Measurements from ENCODE around the gene MLEC.
"Not testable (repeated sequence)": the region's sequence is repeated elsewhere in the genome, so short reads cannot be mapped to it uniquely, and the experiment has no call there.

MLEC gene

DNA sequence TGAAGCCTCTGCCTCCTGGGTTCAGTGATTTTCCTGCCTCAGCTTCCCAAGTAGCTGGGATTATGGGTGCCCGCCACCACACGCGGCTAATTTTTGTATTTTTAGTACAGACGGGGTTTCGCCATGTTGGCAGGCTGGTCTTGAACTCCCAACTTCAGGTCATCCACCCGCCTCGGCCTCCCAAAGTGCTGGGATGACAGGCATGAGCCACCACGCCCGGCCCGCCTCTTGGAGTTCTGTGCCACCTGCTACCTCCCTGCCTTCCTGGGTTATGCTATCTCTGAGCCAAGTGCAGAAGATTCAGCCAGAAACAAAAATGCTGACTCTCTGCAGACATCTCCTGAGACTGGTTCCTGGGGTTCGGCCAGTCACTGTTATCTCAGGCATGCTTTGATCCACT lies 33.3 kb upstream of the MLEC start:
- H3K36me3 Mint-ChIP-seq (ENCODE audit: low read depth), result no peaks in the 10 kb centered on the region
- no peak overlapping the region for H3K27ac Mint-ChIP-seq
- no peaks in the 10 kb centered on the region for H3K9me3 Mint-ChIP-seq
- ATAC-seq (no peak), DNase-seq (no peak)
- H3K27me3 Mint-ChIP-seq, result peaks cover 31% of the 10 kb centered on the region
- peaks cover 9% of the 10 kb centered on the region for H3K4me1 Mint-ChIP-seq
- no peak overlapping the region for H3K4me3 Mint-ChIP-seq

DNA sequence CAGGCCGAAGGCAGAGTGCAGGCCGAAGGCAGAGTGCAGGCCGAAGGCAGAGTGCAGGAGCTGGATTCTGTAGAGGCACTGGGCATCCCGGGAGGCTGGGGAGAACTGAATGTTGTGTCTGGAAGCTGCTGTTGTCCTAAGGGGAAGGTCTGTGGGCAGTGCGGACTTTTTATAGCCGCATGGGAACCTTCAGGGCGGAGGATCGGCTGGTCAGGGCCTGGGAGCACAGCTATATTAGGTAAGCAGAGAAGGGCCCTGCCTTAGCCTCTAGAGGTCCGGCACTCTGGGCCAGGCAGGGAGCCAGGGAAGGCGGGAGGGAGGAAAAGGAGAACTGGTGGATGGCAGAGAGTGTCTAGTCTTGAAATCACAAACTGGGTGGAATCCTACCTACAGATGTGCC lies 32.3 kb upstream of the MLEC start:
- Mint-ChIP-seq H3K4me1 (no peaks in the 10 kb centered on the region), H3K9me3 (no peaks in the 10 kb centered on the region), H3K27ac (no peak overlapping the region), H3K4me3 (no peak overlapping the region), H3K27me3 (peaks cover 28% of the 10 kb centered on the region), H3K36me3 (ENCODE audit: low read depth) (no peaks in the 10 kb centered on the region)
- DNase-seq (no peak), ATAC-seq (no peak)

DNA sequence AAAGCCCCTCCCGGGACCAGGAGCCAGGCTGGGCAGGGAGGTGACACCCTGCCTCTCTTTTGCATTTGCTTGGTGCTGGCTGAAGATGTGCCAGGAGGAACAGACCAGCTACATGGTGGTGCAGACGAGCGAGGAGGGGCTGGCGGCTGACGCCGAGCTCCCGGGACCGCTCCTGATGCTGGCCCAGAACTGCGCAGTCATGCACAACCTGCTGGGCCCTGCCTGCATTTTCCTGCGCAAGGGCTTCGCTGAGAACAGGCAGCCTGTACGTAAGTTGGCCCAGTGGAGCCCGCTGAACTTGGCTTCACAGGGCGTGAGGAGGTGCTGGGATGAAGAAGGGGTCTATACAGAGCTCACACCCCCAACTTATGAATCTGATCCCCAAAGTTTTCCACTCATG lies 30.9 kb upstream of the MLEC start:
- no peak overlapping the region for H3K27ac Mint-ChIP-seq
- no peaks in the 10 kb centered on the region for H3K9me3 Mint-ChIP-seq
- H3K4me3 Mint-ChIP-seq, result no peak overlapping the region
- H3K36me3 Mint-ChIP-seq (ENCODE audit: low read depth), result no peaks in the 10 kb centered on the region
- no peaks in the 10 kb centered on the region for H3K4me1 Mint-ChIP-seq
- peaks cover 18% of the 10 kb centered on the region for H3K27me3 Mint-ChIP-seq
- no peak for DNase-seq
- ATAC-seq, result no peak

DNA sequence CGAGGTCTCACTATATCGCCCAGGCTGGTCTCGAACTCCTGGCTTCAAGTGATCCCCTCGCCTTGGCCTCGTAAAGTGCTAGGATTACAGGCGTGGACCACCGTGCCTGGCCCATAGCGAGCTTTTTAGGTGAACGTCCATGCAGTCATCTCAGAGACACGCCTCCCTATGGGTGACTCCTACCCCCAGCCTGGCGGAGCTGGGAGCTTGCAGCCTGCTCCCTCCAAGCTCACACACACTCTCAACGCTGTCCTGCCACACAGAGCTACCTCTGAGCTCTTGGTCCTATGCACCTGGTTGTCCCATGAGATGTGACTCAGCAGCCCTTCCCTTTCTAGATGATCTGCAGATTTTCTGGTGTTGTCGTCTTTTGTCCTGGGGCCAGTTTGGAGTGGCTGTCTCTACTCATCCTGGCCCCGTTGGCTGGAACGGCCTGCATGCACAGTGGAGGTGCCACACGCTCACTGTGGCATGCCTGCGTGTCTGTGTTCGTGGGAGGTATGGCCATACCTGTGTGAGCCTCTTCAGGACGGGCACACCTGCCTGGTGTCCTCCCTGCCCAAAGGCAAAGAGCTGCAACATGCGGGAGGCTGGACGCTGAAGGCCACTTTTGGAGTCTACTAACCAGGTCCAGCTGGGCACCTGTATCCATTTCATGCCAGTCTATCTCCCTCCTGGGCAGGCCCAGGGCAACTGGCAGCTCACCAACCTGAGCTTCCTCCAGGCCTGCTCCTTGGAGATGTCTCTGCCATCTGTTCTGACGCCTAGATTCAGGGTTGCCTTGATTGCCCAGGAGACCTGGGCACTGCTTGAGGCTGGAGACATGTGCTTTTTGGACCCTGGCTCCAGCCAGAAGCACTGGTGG lies 28.4 kb upstream of the MLEC start:
- H3K27me3 Mint-ChIP-seq, result peaks cover 5% of the 10 kb centered on the region

DNA sequence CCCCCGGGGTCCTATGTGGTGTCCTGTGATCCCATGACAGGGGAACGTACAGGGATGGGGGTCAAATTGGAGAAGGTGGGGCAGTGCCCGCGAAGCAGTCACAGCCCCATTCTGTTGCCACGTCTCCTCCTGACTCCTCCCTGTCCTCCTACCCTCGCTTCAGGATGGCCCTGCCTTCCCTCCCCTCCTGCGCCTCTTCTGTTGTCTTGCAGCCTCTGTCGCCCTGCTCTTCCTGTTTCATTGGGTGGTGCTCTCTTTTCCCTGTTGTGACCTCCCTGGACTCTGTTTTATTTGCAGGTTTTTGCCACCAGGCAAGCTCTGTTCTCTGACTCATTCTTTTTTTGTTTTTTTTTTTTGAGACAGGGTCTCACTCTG lies 27.8 kb upstream of the MLEC start:
- Mint-ChIP-seq H3K36me3 (ENCODE audit: low read depth) (no peaks in the 10 kb centered on the region), H3K9me3 (no peaks in the 10 kb centered on the region), H3K27me3 (peaks cover 5% of the 10 kb centered on the region), H3K4me1 (no peaks in the 10 kb centered on the region), H3K4me3 (no peak overlapping the region), H3K27ac (no peak overlapping the region)
- DNase-seq, result no peak
- ATAC-seq, result no peak

More for the DNA sequence above, 28.4 kb upstream of the MLEC start:
- H3K4me1 Mint-ChIP-seq, result no peaks in the 10 kb centered on the region
- ATAC-seq (no peak), DNase-seq (no peak)
- H3K36me3 Mint-ChIP-seq (ENCODE audit: low read depth), result no peaks in the 10 kb centered on the region
- no peaks in the 10 kb centered on the region for H3K9me3 Mint-ChIP-seq
- H3K4me3 Mint-ChIP-seq, result no peak overlapping the region
- no peak overlapping the region for H3K27ac Mint-ChIP-seq

DNA sequence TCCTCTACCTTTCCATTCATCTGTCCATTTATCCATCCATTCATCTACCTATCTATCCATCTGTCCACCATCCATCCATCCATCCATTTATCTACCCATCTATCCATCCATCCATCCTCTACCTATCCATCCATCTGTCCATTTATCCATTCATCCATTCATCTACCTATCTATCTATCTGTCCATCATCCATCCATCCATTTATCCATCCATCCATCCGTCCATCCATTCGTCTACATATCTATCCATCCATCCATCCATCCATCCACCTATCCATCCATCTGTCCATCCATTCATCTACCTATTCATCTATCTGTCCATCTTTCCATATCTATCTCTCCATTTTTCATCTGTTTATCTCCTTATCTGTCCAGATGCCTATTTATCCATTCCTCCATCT lies 25.5 kb upstream of the MLEC start:
- no peaks in the 10 kb centered on the region for H3K4me1 Mint-ChIP-seq
- DNase-seq, result no peak
- no peak overlapping the region for H3K4me3 Mint-ChIP-seq
- peaks cover 5% of the 10 kb centered on the region for H3K27me3 Mint-ChIP-seq
- no peak overlapping the region for H3K27ac Mint-ChIP-seq
- no peak for ATAC-seq
- H3K9me3 Mint-ChIP-seq, result no peaks in the 10 kb centered on the region
- H3K36me3 Mint-ChIP-seq (ENCODE audit: low read depth), result no peaks in the 10 kb centered on the region

DNA sequence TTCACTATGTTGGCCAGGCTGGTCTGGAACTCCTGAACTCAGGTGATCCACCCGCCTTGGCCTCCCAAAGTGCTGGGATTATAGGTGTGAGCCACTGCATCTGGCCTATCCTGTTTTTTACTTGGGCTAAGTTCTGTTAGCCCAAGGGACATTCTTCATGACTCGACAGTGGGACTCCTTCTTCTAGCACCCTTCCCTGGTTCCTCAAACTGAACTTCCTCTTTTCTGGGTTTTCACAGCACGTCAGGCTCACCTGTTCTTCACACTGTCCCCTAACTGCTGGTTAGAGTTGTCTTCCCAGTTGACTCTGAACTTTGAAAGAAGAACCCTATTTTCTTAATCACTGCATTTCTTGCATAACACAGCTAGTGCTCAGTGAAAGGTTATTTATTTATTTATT lies 24.1 kb upstream of the MLEC start:
- no peak for DNase-seq
- peaks cover 5% of the 10 kb centered on the region for H3K27me3 Mint-ChIP-seq
- no peaks in the 10 kb centered on the region for H3K4me1 Mint-ChIP-seq
- no peak overlapping the region for H3K4me3 Mint-ChIP-seq
- H3K27ac Mint-ChIP-seq, result no peak overlapping the region
- no peak for ATAC-seq
- no peaks in the 10 kb centered on the region for H3K36me3 Mint-ChIP-seq (ENCODE audit: low read depth)
- H3K9me3 Mint-ChIP-seq, result no peaks in the 10 kb centered on the region

DNA sequence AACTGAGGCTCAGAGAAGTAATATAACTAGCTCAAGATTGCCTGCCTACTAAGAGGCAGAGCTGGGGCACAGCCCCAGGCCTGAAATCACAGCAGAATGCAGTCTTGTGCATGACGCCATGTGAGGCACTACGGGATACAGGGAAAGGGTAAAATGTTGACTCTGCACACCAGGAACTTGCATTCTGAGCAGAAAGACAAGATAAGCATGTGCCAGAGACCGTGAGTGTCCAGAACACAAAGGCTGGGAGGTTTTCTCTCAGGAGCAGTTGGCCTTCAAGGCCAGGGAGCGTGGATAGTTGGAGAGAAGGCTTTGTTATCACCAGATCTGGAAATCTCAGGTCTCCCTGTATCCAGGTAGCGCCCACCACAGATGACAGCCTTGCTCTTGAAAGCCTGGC lies 23.2 kb upstream of the MLEC start:
- H3K4me1 Mint-ChIP-seq, result no peaks in the 10 kb centered on the region
- H3K27ac Mint-ChIP-seq, result no peak overlapping the region
- ATAC-seq (no peak), DNase-seq (no peak)
- H3K4me3 Mint-ChIP-seq, result no peak overlapping the region
- H3K36me3 Mint-ChIP-seq (ENCODE audit: low read depth), result no peaks in the 10 kb centered on the region
- no peaks in the 10 kb centered on the region for H3K9me3 Mint-ChIP-seq
- peaks cover 5% of the 10 kb centered on the region for H3K27me3 Mint-ChIP-seq

DNA sequence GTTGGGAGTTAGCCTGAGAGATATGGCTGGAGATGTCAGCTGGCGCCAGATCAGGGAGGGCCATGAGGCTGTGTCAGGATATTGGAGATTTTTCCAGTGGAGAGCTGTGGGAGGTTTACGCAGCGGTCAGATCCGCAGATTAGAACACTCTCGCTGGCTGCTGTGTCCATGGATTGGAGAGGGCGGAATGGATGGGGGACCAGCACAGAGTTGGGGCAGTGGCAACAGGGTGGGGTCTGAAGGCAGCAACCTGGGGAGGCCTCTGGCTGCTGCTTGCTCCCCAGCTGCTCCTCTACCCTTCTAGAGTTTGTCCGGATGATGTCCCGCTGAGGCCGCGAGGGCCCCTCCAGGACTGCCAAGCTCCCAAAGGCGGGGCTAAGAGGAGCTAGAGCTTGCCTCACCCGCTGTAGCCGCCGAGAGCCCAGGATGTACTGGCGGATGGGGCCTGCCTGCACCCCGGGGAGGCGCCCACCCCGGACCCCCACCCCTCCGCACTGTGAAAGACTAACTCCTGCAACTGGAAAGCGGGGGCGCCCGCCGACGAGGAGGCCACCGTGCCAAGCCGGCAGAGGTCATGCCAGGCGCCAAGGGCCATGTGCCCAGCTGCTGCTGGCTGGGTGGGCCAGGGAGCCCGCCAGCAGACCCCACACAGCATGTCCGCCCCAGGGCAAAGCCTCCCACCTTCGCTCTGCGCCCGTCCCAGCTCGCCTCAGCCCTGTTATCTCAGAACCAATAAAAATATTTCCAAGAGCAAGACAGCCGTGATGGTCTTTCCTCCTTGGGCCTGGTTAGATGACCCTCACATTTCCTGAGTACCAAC lies 20.2 kb upstream of the MLEC start:
- no peaks in the 10 kb centered on the region for H3K27me3 Mint-ChIP-seq
- no peak overlapping the region for H3K4me3 Mint-ChIP-seq
- peak overlapping the region; percentile 12 for H3K27ac Mint-ChIP-seq
- H3K4me1 Mint-ChIP-seq, result peaks cover 1% of the 10 kb centered on the region
- H3K9me3 Mint-ChIP-seq, result no peaks in the 10 kb centered on the region
- DNase-seq (no peak), ATAC-seq (no peak)
- H3K36me3 Mint-ChIP-seq (ENCODE audit: low read depth), result no peaks in the 10 kb centered on the region

DNA sequence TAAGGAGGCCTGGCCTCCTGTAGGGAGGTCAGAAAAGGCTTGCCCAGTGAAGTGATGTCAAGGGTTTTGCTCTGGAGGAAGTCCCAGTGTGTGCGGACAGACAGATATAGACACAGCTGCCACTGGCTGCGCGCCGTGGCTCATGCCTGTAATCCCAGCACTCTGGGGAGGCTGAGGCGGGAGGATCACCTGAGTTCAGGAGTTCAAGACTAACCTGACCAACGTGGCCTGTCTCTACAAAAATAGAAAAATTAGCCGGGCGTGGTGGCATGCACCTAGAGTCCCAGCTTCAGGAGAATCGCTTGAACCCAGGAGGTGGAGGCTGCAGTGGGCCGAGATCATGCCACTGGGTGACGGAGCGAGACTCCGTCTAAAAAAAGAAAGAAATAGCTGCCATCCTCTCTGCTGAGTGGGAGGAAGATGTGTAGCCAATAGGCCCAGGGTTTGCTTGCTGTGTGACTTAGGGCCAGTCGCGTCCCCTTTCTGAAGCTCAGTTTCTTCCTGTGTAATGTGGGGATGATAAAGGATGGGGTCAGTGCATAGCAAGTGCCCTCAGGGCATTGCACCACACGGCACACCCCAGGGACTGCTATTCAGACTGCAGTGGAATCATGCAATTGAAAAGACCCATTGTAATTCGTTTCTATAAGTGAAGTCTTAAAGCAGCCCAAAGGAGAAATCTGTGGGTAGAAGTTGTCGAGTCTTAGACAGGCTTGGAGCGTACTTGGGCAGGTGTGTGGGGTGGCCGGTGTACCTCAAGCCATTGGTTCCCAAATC lies 18.7 kb upstream of the MLEC start:
- no peak for ATAC-seq
- Mint-ChIP-seq H3K36me3 (ENCODE audit: low read depth) (no peaks in the 10 kb centered on the region), H3K4me1 (peaks cover 1% of the 10 kb centered on the region), H3K4me3 (no peak overlapping the region), H3K27ac (no peak overlapping the region), H3K9me3 (no peaks in the 10 kb centered on the region), H3K27me3 (no peaks in the 10 kb centered on the region)
- no peak for DNase-seq

DNA sequence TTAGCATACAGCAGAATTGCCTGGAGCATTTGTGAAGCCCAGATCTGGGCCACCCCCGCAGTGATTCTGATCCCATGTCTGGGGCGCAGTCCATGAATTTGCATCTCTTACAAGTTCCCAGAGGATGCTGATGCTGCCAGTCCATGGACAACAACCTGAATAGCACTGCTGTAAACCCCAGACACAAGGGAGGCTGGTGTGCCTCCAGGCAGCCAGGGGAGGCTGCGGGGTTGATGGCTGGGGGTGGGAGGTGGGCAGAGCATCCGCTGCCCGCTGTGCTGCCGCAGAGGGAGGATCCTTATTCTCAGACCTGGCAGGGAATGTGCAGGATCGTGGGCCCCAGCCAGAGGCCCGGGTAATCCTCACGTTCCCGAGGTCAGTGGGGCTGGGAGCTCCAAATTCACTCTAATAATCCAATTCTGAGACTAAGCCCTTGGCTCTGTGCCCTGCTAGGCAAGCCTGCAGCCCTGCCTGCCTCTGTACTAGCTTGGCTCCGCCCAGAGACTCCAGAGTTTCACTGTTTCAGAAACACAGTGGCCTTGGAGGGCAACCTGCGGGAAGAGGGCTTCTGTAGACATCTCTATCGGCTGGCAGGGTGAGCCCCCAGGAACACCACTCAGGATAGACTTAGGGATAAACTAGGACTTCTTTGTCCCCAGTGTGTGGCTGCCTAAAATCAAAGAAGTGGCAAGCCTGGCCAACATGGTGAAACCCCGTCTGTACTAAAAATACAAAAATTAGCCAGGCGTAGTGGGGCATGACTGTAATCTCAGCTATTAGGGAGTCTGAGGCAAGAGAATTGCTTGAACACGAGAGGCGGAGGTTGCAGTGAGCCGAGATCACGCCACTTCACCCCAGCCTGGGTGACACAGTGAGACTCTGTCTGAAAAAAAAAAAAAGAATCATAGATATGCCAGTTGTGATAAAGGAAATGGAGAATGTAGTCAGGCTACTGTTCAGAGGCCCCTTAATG lies 17.8 kb upstream of the MLEC start:
- Mint-ChIP-seq H3K27ac (no peak overlapping the region), H3K27me3 (no peaks in the 10 kb centered on the region), H3K9me3 (no peaks in the 10 kb centered on the region), H3K4me1 (peaks cover 1% of the 10 kb centered on the region), H3K4me3 (no peak overlapping the region), H3K36me3 (ENCODE audit: low read depth) (no peaks in the 10 kb centered on the region)
- no peak for ATAC-seq
- DNase-seq, result no peak

DNA sequence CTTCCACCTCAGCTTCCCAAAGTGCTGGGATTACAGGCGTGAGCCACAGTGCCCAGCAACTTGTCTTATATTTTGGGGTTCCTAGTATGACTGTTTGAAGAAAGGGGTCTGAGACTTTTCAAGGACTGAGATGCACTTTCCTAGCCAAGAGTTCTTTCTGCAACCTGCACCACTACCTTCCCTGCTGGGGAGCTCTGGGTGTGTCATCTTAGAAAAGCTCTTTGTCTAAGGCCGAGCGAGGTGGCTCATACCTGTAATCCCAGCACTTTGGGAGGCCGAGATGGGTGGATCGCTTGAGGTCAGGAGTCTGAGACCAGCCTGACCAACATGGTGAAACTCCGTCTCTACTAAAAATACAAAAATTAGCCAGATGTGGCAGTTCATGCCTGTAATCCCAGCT lies 16.7 kb upstream of the MLEC start:
- not testable (repeated sequence) for H3K27me3 Mint-ChIP-seq; H3K36me3 Mint-ChIP-seq (ENCODE audit: low read depth); H3K9me3 Mint-ChIP-seq; H3K4me1 Mint-ChIP-seq; H3K27ac Mint-ChIP-seq; DNase-seq; H3K4me3 Mint-ChIP-seq; ATAC-seq

DNA sequence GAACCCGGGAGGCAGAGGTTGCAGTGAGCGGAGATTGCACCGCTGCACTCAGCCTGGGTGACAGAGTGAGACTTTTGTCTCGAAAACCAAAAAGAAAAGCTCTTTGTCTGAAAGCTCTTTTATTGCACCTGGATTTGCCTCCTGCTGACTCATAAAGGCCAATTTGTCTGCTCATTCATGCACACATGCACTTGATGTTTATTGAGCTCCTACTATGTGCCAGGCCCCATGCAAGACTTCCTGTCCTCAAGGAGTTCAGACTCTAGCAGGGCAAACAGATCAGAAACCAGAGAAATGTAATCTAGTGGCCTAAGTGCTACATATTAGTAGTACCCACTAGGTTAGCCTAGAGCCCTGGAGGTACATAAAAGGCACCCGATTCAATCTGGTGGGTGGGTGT lies 16.3 kb upstream of the MLEC start:
- no peak overlapping the region for H3K4me3 Mint-ChIP-seq
- H3K36me3 Mint-ChIP-seq (ENCODE audit: low read depth), result no peaks in the 10 kb centered on the region
- ATAC-seq (no peak), DNase-seq (no peak)
- H3K9me3 Mint-ChIP-seq, result no peaks in the 10 kb centered on the region
- no peaks in the 10 kb centered on the region for H3K27me3 Mint-ChIP-seq
- H3K4me1 Mint-ChIP-seq, result peaks cover 4% of the 10 kb centered on the region
- no peak overlapping the region for H3K27ac Mint-ChIP-seq

DNA sequence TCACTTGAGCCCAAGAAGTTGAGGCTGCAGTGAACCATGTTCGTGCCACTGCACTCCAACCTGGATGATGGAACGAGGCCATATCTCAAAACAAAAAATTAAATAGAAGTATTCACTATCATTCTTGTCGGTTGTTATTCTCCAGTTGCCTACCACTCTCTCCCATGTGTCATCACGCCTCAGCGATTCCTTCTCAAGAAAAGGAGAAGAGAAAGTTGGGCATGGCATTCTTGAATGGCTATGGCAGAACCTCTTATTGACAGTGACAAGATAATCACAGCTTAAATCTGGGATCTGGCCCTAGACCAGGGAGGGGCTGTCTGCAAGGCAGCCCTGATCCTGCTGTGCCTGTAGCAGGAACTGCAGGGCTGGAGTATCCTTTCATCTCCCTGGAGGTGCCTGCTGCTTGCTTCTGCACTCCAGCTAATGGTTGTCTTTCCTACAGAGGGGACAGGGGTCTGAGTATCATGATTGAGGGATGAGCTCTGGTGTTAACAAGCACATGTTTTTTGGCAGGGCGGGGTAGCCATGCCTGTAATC lies 12.8 kb upstream of the MLEC start:
- H3K36me3 Mint-ChIP-seq (ENCODE audit: low read depth), result no peaks in the 10 kb centered on the region
- ATAC-seq, result no peak
- peaks cover 19% of the 10 kb centered on the region for H3K4me1 Mint-ChIP-seq

More for the DNA sequence above, 12.8 kb upstream of the MLEC start:
- Mint-ChIP-seq H3K27me3 (no peaks in the 10 kb centered on the region), H3K4me3 (no peak overlapping the region), H3K9me3 (no peaks in the 10 kb centered on the region), H3K27ac (no peak overlapping the region)
- no peak for DNase-seq

Measured in activated naive CD8-positive, alpha-beta T cell treated with anti-CD3 and anti-CD28 coated beads, Interleukin-2, amount 50 U/mL, for 24 hours (primary cell).